Measurements from ENCODE around the gene S100A5. TPM values are rescaled to one million over a fixed set of nuclear protein-coding genes. Genes with fewer than 3 reads are reported as not detected.

Gene S100A5
- total and polyA plus RNA-seq, 7 donors, result not detected

DNA sequence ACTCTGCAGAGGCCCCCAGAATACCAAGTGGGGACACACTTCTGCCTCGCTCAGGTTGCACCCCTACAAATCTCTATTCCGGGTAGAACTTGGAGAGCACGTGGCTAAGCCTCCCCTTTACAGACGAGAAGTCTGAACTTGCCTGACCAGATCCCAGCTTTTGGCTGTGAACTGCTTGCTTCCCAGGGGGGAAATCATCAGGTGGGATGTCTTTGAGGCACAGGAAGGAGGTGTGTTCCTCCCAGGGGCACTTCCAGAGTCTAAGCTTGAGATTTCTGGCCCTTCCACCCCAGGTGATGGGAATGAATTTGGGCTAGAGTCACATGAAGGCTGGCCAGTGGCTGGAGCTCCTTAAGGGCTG, 9.6 kb upstream of the S100A5 start:
- intact Hi-C loops (cut with DNase I), result no loop called here
- no peak for DNase-seq
- H3K9me3 ChIP-seq, result no peaks in the 10 kb centered on the region
- TF ChIP-seq, protein P1, sequence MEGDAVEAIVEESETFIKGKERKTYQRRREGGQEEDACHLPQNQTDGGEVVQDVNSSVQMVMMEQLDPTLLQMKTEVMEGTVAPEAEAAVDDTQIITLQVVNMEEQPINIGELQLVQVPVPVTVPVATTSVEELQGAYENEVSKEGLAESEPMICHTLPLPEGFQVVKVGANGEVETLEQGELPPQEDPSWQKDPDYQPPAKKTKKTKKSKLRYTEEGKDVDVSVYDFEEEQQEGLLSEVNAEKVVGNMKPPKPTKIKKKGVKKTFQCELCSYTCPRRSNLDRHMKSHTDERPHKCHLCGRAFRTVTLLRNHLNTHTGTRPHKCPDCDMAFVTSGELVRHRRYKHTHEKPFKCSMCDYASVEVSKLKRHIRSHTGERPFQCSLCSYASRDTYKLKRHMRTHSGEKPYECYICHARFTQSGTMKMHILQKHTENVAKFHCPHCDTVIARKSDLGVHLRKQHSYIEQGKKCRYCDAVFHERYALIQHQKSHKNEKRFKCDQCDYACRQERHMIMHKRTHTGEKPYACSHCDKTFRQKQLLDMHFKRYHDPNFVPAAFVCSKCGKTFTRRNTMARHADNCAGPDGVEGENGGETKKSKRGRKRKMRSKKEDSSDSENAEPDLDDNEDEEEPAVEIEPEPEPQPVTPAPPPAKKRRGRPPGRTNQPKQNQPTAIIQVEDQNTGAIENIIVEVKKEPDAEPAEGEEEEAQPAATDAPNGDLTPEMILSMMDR (IDR thresholded peaks at IDR 0.05), result no peak
- H3K27ac ChIP-seq, result no peak overlapping the region
- H3K27me3 ChIP-seq (ENCODE audit: insufficient read depth in 3 of 3, low read length in 2 of 3), result no peaks in the 10 kb centered on the region
- 66 to 80% (median 76%) methylated on average over 4 of the region's 4 CpGs for WGBS, 3 donors
- H3K36me3 ChIP-seq (ENCODE audit: insufficient read depth in 1 of 2, low read depth in 1 of 2), result no peaks in the 10 kb centered on the region
- H3K4me3 ChIP-seq, result no peak overlapping the region
- ATAC-seq, result no peak
- peaks cover 9% of the 10 kb centered on the region for H3K4me1 ChIP-seq

DNA sequence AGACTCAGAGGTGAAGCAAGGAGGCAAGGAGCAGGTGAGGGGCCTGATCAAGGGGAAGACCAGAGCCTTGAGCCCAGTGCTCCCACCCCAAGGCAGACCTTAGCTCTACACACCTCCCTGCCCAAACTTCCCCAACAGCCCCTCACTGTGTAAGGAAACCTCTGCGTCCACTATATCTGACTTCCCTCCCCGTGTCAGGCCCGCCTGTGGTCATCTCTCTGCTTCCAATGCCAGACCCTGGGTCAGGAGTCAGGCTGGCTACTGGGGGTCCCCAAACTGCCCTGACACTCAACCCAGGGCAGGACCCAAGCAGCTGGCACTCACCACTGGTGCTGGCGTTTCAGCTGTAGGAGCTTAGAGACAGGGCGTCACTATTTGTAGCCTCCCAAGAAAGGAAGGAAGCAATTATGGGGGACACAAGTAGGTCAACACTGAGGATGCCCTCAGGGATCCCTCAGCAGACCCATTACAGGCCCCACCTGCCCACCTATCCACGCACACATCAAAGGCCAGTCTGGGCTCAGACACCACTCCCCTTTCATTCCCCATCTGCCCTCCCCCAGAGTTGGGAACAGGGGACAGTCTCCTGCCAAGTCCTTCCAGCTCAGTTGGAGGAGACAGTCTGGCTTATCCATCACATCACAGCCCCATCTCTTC, 9.1 kb upstream of the S100A5 start:
- ATAC-seq (no peak), DNase-seq (peak in 1 of 2 donors; percentile 46)
- no peak overlapping the region for H3K4me3 ChIP-seq
- TF ChIP-seq, protein P1 (IDR thresholded peaks at IDR 0.05), result no peak
- H3K36me3 ChIP-seq (ENCODE audit: insufficient read depth in 1 of 2, low read depth in 1 of 2), result no peaks in the 10 kb centered on the region
- H3K27ac ChIP-seq, result peak overlapping the region; percentile 39
- WGBS, 3 donors, result 62 to 69% (median 64%) methylated on average over 6 of the region's 6 CpGs
- peaks cover 14% of the 10 kb centered on the region for H3K4me1 ChIP-seq
- intact Hi-C loops (cut with DNase I), result no loop called here
- H3K27me3 ChIP-seq (ENCODE audit: insufficient read depth in 3 of 3, low read length in 2 of 3), result no peaks in the 10 kb centered on the region
- H3K9me3 ChIP-seq, result no peaks in the 10 kb centered on the region

DNA sequence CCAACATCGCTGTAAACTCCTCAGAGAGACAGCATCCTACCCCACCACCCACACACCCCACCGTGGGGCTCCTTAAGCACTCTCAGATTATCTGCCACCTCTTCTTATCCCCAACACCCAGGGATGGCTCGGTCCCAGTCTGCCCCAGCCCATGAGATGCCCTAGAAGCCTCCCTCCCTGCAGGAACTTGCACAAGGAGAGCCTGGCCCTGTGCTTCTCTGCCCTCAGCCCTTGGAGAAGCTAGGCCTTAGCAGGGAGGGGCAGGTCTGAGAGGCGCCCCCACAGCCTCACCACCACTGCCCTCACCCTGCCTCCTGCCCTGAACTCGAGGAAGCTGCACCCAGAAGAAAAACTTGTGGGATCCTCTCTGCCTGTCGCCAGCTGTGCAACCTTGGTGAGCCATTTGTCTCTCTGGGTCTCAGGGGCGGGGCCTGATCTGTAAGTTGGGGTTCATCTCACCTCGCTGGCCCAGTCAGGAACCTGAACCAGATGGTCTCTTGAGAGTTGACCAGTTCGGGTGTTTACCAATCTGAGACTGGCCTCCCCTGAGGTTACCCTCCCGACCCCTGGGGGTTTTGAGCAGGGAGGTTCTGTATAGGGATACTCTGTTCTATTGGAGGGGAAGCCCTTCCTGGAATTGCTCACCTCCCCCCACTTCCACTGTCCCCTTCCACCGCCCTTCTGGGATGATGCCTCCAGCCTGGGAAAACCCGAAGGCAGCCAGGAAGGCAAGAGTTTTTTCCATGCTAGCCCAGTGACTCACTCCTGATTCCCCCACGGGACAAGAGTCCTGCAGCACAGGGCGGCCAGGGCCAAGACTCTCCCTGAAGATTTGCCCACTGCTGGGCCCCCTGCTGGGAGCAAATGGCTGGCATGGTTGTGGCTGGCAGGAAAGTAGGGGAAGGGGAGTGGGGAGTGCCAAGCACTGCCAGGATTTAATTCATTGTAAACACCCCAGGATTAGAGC, 8.3 kb upstream of the S100A5 start, which contains the start of gene S100A3:
TSS of gene S100A3 (minus strand) at position 537 of the 967 bp plus-strand sequence. CDS start 773 bp downstream, outside the sequence.
- 58 to 61% (median 58%) methylated on average over 14 of the region's 14 CpGs for WGBS, 3 donors
- Histone ChIP-seq H3K27me3 (ENCODE audit: insufficient read depth in 3 of 3, low read length in 2 of 3) (no peaks in the 10 kb centered on the region), H3K4me1 (peaks cover 17% of the 10 kb centered on the region), H3K9me3 (no peaks in the 10 kb centered on the region), H3K27ac (peak within 1 kb of the TSS; percentile 39), H3K4me3 (no peak within 1 kb of the TSS), H3K36me3 (ENCODE audit: insufficient read depth in 1 of 2, low read depth in 1 of 2) (no peaks in the 10 kb centered on the region)
- DNase-seq (peak; percentile 82 to 85), ATAC-seq (peak; percentile 29 to 67 (median 56))
- TF ChIP-seq, protein P1 (IDR thresholded peaks at IDR 0.05), result no peak
- intact Hi-C loops (cut with DNase I), result no loop called here

DNA sequence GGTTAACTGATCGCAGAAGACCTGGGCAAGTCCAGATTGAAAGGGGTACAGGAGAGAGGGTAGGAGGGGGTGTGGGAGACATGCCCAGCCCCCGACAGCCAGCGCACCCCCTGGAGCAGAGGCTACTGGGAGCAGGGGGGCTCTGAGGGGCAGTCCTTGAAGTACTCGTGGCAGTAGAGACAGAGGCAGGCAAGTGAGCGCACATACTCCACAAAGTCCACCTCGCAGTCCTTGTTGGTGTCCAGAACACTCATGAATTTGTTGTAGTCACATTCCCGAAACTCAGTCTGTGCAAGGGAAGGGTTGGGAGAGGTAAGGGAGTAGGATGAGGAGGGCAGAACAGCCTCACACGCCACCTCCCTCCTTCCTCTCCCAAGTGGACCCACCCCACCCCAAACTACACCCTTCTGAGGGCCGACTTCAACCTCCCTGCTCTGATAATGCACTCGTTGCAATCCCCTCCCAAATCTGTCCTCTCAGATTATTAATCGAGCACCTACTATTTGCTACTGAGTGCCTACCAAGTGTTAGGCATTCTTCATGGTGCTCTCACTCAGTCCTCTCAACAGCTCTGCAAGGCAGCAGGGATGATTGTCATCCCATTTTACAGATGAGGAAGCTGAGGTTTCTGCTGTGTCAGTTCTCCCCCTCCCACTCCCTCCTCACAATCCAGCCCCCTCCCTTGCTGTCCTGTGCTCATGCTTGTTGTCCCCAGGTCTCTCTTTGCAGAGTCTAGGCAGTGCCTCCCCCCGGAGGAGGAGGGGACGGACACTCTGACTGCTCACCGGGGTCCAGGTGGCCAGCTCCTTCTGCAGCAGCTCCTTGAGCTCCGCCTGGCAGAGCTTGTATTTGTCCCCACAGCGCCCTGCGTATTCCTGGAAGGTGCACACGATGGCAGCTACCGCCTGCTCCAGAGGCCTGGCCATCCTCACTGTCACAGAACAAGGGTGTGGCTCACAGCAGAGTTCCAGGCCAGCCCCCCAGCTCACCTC, 7.1 kb upstream of the S100A5 start:
- Histone ChIP-seq H3K27me3 (ENCODE audit: insufficient read depth in 3 of 3, low read length in 2 of 3) (no peaks in the 10 kb centered on the region), H3K36me3 (ENCODE audit: insufficient read depth in 1 of 2, low read depth in 1 of 2) (no peaks in the 10 kb centered on the region), H3K27ac (no peak overlapping the region), H3K4me3 (no peak overlapping the region), H3K9me3 (no peaks in the 10 kb centered on the region), H3K4me1 (peaks cover 17% of the 10 kb centered on the region)
- 79 to 89% (median 85%) methylated on average over 19 of the region's 19 CpGs for WGBS, 3 donors
- ATAC-seq (no peak), DNase-seq (peak in 1 of 2 donors; percentile 43)
- TF ChIP-seq, protein P1 (IDR thresholded peaks at IDR 0.05), result no peak
- intact Hi-C loops (cut with DNase I), result no loop called here

Measured in psoas muscle (tissue), 8 donors.